H1 (cell line): Measurements from ENCODE around the gene ENPP1. TPM values are rescaled to one million over a fixed set of nuclear protein-coding genes. Genes with fewer than 3 reads are reported as not detected.

ENCODE experiments used
- CTCF ChIA-PET: fragments of 300-600 bp; sonication (Branson Sonifier 250); formaldehyde crosslinking; loops from one replicate; lab custom pipeline; 2021; ENCODE audit not compliant: partially characterized antibody; lab: Charles Lee
- POLR2A ChIA-PET: fragments of 300-600 bp; sonication (Branson Sonifier 250); formaldehyde crosslinking; loops from one replicate; lab custom pipeline; 2021; ENCODE audit warnings: inconsistent platforms; ENCODE audit not compliant: partially characterized antibody; lab: Charles Lee
- DNase-seq, 2 experiments: peaks; one replicate each; pipeline versions ENCODE4 v3.0.0 to v3.0.0-alpha.2; 2010 to 2022; ENCODE audit warnings: low spot score in 2 of 2, low read depth in 1 of 2, mixed read lengths in 1 of 2
- FAIRE-seq: peaks from 2 replicates; lab custom pipeline; 2011; peaks lifted over from hg19 to GRCh38; lab: Jason Lieb, UNC
- H2AFZ ChIP-seq: 2 replicates; pipeline ENCODE4 v1.8.1; 2012; ENCODE audit warnings: low read length, inconsistent platforms
- H2AK5ac ChIP-seq: 2 replicates; pipeline ENCODE4 v1.6.1; 2013; ENCODE audit warnings: low read depth, low read length
- H2BK120ac ChIP-seq: replicated peaks from 2 replicates; pipeline ENCODE3; 2013; ENCODE audit warnings: low read depth, low read length, inconsistent platforms
- H2BK12ac ChIP-seq: 2 replicates; pipeline ENCODE4 v1.6.1; 2013; ENCODE audit warnings: low read depth, low read length
- H2BK15ac ChIP-seq: 2 replicates; pipeline ENCODE4 v1.6.1; 2013; ENCODE audit warnings: low read length
- H2BK20ac ChIP-seq: 2 replicates; pipeline ENCODE4 v1.6.1; 2013; ENCODE audit warnings: low read length
- H2BK5ac ChIP-seq: 2 replicates; pipeline ENCODE4 v1.6.1; 2013; ENCODE audit warnings: low read depth, low read length
- H3K14ac ChIP-seq: 2 replicates; pipeline ENCODE4 v1.6.1; 2013; ENCODE audit warnings: inconsistent platforms; ENCODE audit not compliant: insufficient read length
- H3K18ac ChIP-seq: 2 replicates; pipeline ENCODE4 v1.6.1; 2013; ENCODE audit warnings: low read length; ENCODE audit errors: extremely low read depth
- H3K23ac ChIP-seq: 2 replicates; pipeline ENCODE4 v1.6.1; 2013; ENCODE audit warnings: inconsistent platforms; ENCODE audit not compliant: insufficient read length
- H3K23me2 ChIP-seq: 2 replicates; pipeline ENCODE4 v1.6.1; 2013; ENCODE audit warnings: low read depth, low read length
- H3K27ac ChIP-seq: 2 replicates; pipeline ENCODE4 v1.6.1; 2011; ENCODE audit warnings: low read depth, low read length, inconsistent platforms
- H3K27me3 ChIP-seq, 4 experiments: replicated peaks in 1 of 4; 1 replicate in 1 of 4; 2 replicates in 3 of 4; pipeline versions ENCODE4 v1.6.1 to v1.8.1; 2011 to 2013; ENCODE audit warnings: low read length in 3 of 4, mild to moderate bottlenecking in 3 of 4, inconsistent platforms in 2 of 4, mixed read lengths in 2 of 4, moderate library complexity in 1 of 4; ENCODE audit not compliant: control insufficient read depth in 3 of 4, insufficient read depth in 3 of 4; ENCODE audit errors: extremely low read depth in 1 of 4
- H3K36me3 ChIP-seq, 4 experiments: 2 replicates each; pipeline versions ENCODE4 v1.6.1 to v1.8.1; 2011 to 2013; ENCODE audit warnings: mild to moderate bottlenecking in 4 of 4, low read length in 3 of 4, moderate library complexity in 2 of 4, control low read depth in 1 of 4, inconsistent platforms in 1 of 4; ENCODE audit not compliant: insufficient read depth in 4 of 4, control insufficient read depth in 2 of 4
- H3K4ac ChIP-seq: replicated peaks from 2 replicates; pipeline ENCODE3; 2013; ENCODE audit warnings: low read length, low read depth, mixed read lengths, inconsistent platforms; ENCODE audit not compliant: insufficient read length
- H3K4me1 ChIP-seq, 4 experiments: replicated peaks in 1 of 4; 1 replicate in 1 of 4; 2 replicates in 3 of 4; pipeline versions ENCODE4 v1.6.1 to v1.8.1; 2011 to 2013; ENCODE audit warnings: low read length in 3 of 4, inconsistent platforms in 2 of 4, mixed read lengths in 1 of 4; ENCODE audit not compliant: insufficient read depth in 4 of 4, control insufficient read depth in 3 of 4
- H3K4me2 ChIP-seq, 2 experiments: 2 replicates each; pipeline versions ENCODE4 v1.6.1 to v1.8.1; 2011 to 2013; ENCODE audit warnings: low read depth in 2 of 2, low read length in 2 of 2, control low read depth in 1 of 2, inconsistent platforms in 1 of 2, mild to moderate bottlenecking in 1 of 2; ENCODE audit not compliant: insufficient read depth in 1 of 2
- H3K4me3 ChIP-seq, 4 experiments: fragments of 200-600, 300-600 bp in 1 of 4; sonication (generic), shearing (Covaris generic), sonication (Bioruptor Twin) in 1 of 4; 2 replicates each; pipeline versions ENCODE4 v1.5.1 to v1.8.1; 2011 to 2016; ENCODE audit warnings: low read length in 4 of 4, low read depth in 3 of 4, control low read depth in 2 of 4, inconsistent platforms in 2 of 4, mild to moderate bottlenecking in 2 of 4, mixed read lengths in 1 of 4, moderate library complexity in 1 of 4; ENCODE audit not compliant: insufficient read depth in 2 of 4; ENCODE audit errors: extremely low read depth in 1 of 4
- H3K56ac ChIP-seq: replicated peaks from 2 replicates; pipeline ENCODE3; 2013; ENCODE audit warnings: low read depth, mild to moderate bottlenecking, mixed read lengths, low read length, inconsistent platforms; ENCODE audit not compliant: insufficient read length
- H3K79me1 ChIP-seq: 2 replicates; pipeline ENCODE4 v1.6.1; 2013; ENCODE audit warnings: low read depth, low read length, control low read depth
- H3K79me2 ChIP-seq, 2 experiments: 2 replicates each; pipeline versions ENCODE4 v1.6.1 to v1.8.1; 2012 to 2013; ENCODE audit warnings: low read length in 2 of 2, mild to moderate bottlenecking in 2 of 2, inconsistent platforms in 1 of 2; ENCODE audit not compliant: insufficient read depth in 2 of 2, control insufficient read depth in 1 of 2
- H3K9ac ChIP-seq, 4 experiments: replicated peaks in 1 of 4; 1 replicate in 1 of 4; 2 replicates in 3 of 4; pipeline versions ENCODE4 v1.6.1 to v1.8.1; 2011 to 2013; ENCODE audit warnings: low read depth in 3 of 4, low read length in 3 of 4, control low read depth in 2 of 4, mild to moderate bottlenecking in 2 of 4, moderate library complexity in 2 of 4, inconsistent platforms in 1 of 4; ENCODE audit errors: extremely low read depth in 1 of 4
- H3K9me3 ChIP-seq, 2 experiments: 2 replicates each; pipeline versions ENCODE4 v1.6.1 to v1.8.1; 2012 to 2013; ENCODE audit warnings: mild to moderate bottlenecking in 2 of 2, moderate library complexity in 2 of 2, control low read depth in 1 of 2, inconsistent platforms in 1 of 2, low read depth in 1 of 2, low read length in 1 of 2, mixed read lengths in 1 of 2; ENCODE audit not compliant: insufficient read depth in 2 of 2
- H4K20me1 ChIP-seq, 2 experiments: replicated peaks in 1 of 2; 2 replicates each; pipeline versions ENCODE3 to v1.8.1; 2011 to 2013; ENCODE audit warnings: inconsistent platforms in 2 of 2, low read length in 2 of 2, mild to moderate bottlenecking in 1 of 2; ENCODE audit not compliant: insufficient read depth in 2 of 2, control insufficient read depth in 1 of 2
- H4K5ac ChIP-seq: 2 replicates; pipeline ENCODE4 v1.6.1; 2013; ENCODE audit warnings: low read length, low read depth, mixed read lengths, inconsistent platforms; ENCODE audit not compliant: insufficient read length
- H4K8ac ChIP-seq: 2 replicates; pipeline ENCODE4 v1.8.0; 2013; ENCODE audit warnings: mild to moderate bottlenecking, moderate library complexity, low read length, inconsistent platforms; ENCODE audit not compliant: insufficient read depth; ENCODE audit errors: extremely low read depth
- H4K91ac ChIP-seq: replicated peaks from 2 replicates; pipeline ENCODE3; 2013; ENCODE audit warnings: low read length, mixed read lengths, inconsistent platforms; ENCODE audit not compliant: insufficient read length
- ATF3 ChIP-seq: IDR thresholded peaks from 2 replicates; pipeline ENCODE4 v1.6.1; 2011; ENCODE audit warnings: low read depth, mild to moderate bottlenecking, low read length; ENCODE audit not compliant: insufficient read depth
- CBX5 ChIP-seq: fragments of 300-800, 300-1000 bp; sonication (generic); IDR thresholded peaks from 2 replicates; pipeline ENCODE4 v1.7.1; 2016; ENCODE audit warnings: antibody characterized with exemption, low read length, low read depth
- CHD1 ChIP-seq: IDR thresholded peaks from 2 replicates; pipeline ENCODE4 v1.6.1; 2012; ENCODE audit warnings: low read depth, low read length, improper control_type of control experiment
- CTBP2 ChIP-seq: IDR thresholded peaks from 2 replicates; pipeline ENCODE4 v1.7.0; 2011; ENCODE audit warnings: borderline replicate concordance, mild to moderate bottlenecking, moderate library complexity, mixed read lengths, low read length; ENCODE audit not compliant: insufficient read depth, insufficient read length
- GTF2F1 ChIP-seq: IDR thresholded peaks from 2 replicates; pipeline ENCODE4 v1.6.1; 2012; ENCODE audit warnings: low read depth, low read length, improper control_type of control experiment, borderline replicate concordance
- KDM1A ChIP-seq: fragments of 200-600, 300-600 bp; sonication (generic); IDR thresholded peaks from 2 replicates; pipeline ENCODE4 v1.7.1; 2016; ENCODE audit warnings: mild to moderate bottlenecking, low read length, borderline replicate concordance
- KDM4A ChIP-seq: IDR thresholded peaks from one replicate; pipeline ENCODE4 v1.7.1; 2012; ENCODE audit warnings: low read depth, mild to moderate bottlenecking, moderate library complexity, low read length, inconsistent platforms; ENCODE audit not compliant: severe bottlenecking
- MAX ChIP-seq: IDR thresholded peaks from 2 replicates; pipeline ENCODE4 v1.6.1; 2012; ENCODE audit warnings: inconsistent platforms
- POLR2AphosphoS5 ChIP-seq: IDR thresholded peaks from 2 replicates; pipeline ENCODE4 v1.6.1; 2011; ENCODE audit warnings: low read depth, low read length
- RXRA ChIP-seq: IDR thresholded peaks from 2 replicates; pipeline ENCODE4 v1.6.1; 2011; ENCODE audit warnings: low read depth, mild to moderate bottlenecking, low read length, moderate library complexity; ENCODE audit not compliant: insufficient read depth
- SP4 ChIP-seq: IDR thresholded peaks from 2 replicates; pipeline ENCODE4 v1.6.1; 2012; ENCODE audit warnings: low read length, inconsistent platforms
- TAF1 ChIP-seq: IDR thresholded peaks from 2 replicates; pipeline ENCODE4 v1.6.1; 2011; ENCODE audit warnings: mild to moderate bottlenecking, low read depth, low read length
- TBP ChIP-seq: IDR thresholded peaks from 2 replicates; pipeline ENCODE4 v1.6.1; 2011; ENCODE audit warnings: low read depth, low read length, improper control_type of control experiment
- YY1 ChIP-seq: IDR thresholded peaks from 2 replicates; pipeline ENCODE4 v1.6.1; 2011; ENCODE audit warnings: low read depth, mild to moderate bottlenecking, low read length
- WGBS, 2 experiments: shearing (Covaris generic) in 1 of 2; methylation state at CpG; one replicate each; pipeline versions ENCODE4 v1.1.6 to v1.1.7; 2013 to 2015; ENCODE audit warnings: low lambda C conversion rate in 2 of 2, mixed read lengths in 2 of 2, inconsistent platforms in 1 of 2, low coverage in 1 of 2, missing lambda C conversion rate in 1 of 2; ENCODE audit not compliant: insufficient replicate concordance in 2 of 2, insufficient coverage in 1 of 2, insufficient read length in 1 of 2; ENCODE audit errors: extremely low coverage in 1 of 2, missing lambda C conversion rate in 1 of 2; 5-methylcytosine and 5-hydroxymethylcytosine counted together
- polyA plus RNA-seq, 7 experiments: library from polyadenylated mRNA; depleted of rRNA in 3 of 7; stranded (reverse) in 5 of 7; unstranded in 2 of 7; fragments of >200 nt in 5 of 7; fragments of 200-250 nt in 2 of 7; gene quantifications; 1 replicate in 5 of 7; 2 replicates in 1 of 7; 4 replicates in 1 of 7; pipeline versions ENCODE4 v1.2.1 to v1.2.3, GENCODE V29; 2011 to 2013; ENCODE audit warnings: missing spikeins in 2 of 7, mixed read lengths in 2 of 7
- total RNA-seq: library from RNA; stranded (reverse); fragmentation: NEBNext Ultra II Directional; extraction: Animal tissue kit (Norgen Biotek cat#: 25700); gene quantifications from 2 replicates; pipeline ENCODE4 v1.2.1, GENCODE V29; 2021

Gene ENPP1
- total and polyA plus RNA-seq, 2 of the 8 experiments (the other 6 are each of a cell fraction or from before 2014, with no cell fraction given): 10.1 to 39.1 TPM

GRCh38 chr6:131929976-131930375 lies 122.2 kb downstream of the ENPP1 start:
- no peak overlapping the region for H4K5ac ChIP-seq
- H2AFZ ChIP-seq: no peak overlapping the region
- ChIA-PET CTCF (interaction anchor here (0.6 to 10.4 kb wide), 18 partner anchors 9 to 769 kb away, joined by 3 to 72 read pairs (median 4); no protein-coding TSS in a partner anchor), POLR2A (interaction anchor here (1.5 to 14.8 kb wide), 4 partner anchors 11 to 19 kb away, joined by 3 to 216 read pairs (median 10); partner anchors contain the start of gene CCN2)
- H3K27ac ChIP-seq: no peak overlapping the region
- no peak overlapping the region for H3K56ac ChIP-seq
- H3K4me1 ChIP-seq: 0 out of 7 replicates have a peak, but pooled peaks cover 0 to 2% (median 0%) of the 10 kb centered on the region in 4 experiments
- no peak overlapping the region for H3K4ac ChIP-seq
- H3K4me2 ChIP-seq: no peak overlapping the region
- H3K36me3 ChIP-seq: peaks cover 0 to 12% (median 4%) of the 10 kb centered on the region in 4 experiments; a peak in 5 of 8 replicates
- no peak overlapping the region for H3K18ac ChIP-seq
- H2BK12ac ChIP-seq: no peak overlapping the region
- no peak overlapping the region for H2BK20ac ChIP-seq
- FAIRE-seq (no peak), DNase-seq (no peak)
- no peaks in the 10 kb centered on the region for H3K9me3 ChIP-seq
- no peak overlapping the region for H2AK5ac ChIP-seq
- H3K27me3 ChIP-seq: no peaks in the 10 kb centered on the region
- WGBS, 2 experiments: 91% methylated on average over 1 of the region's 1 CpG; no CpG with 5 or more reads in 1 of the 2 experiments
- H4K91ac ChIP-seq: no peak overlapping the region
- H3K23me2 ChIP-seq: no peaks in the 10 kb centered on the region
- H2BK5ac ChIP-seq: no peak overlapping the region
- no peak overlapping the region for H2BK120ac ChIP-seq
- H4K20me1 ChIP-seq: peaks cover 6% of the 10 kb centered on the region in 2 experiments
- H3K79me2 ChIP-seq: no peaks in the 10 kb centered on the region
- no peak overlapping the region for H2BK15ac ChIP-seq
- no peaks in the 10 kb centered on the region for H3K79me1 ChIP-seq
- no peak overlapping the region for H4K8ac ChIP-seq
- H3K4me3 ChIP-seq: no peak overlapping the region
- no peak overlapping the region for H3K23ac ChIP-seq
- no peak overlapping the region for H3K9ac ChIP-seq
- no peak overlapping the region for H3K14ac ChIP-seq
- TF ChIP-seq CHD1 (no peak), KDM1A (no peak), CTBP2 (no peak), TBP (no peak), GTF2F1 (no peak), KDM4A (no peak), MAX (no peak), SP4 (no peak), CBX5 (no peak), RXRA (no peak), POLR2AphosphoS5 (no peak), YY1 (no peak), ATF3 (no peak), TAF1 (no peak)
